ENCODE results near the gene CIITA.
"Not testable (repeated sequence)": the region's sequence is repeated elsewhere in the genome, so short reads cannot be mapped to it uniquely, and the experiment has no call there.

Gene CIITA

DNA sequence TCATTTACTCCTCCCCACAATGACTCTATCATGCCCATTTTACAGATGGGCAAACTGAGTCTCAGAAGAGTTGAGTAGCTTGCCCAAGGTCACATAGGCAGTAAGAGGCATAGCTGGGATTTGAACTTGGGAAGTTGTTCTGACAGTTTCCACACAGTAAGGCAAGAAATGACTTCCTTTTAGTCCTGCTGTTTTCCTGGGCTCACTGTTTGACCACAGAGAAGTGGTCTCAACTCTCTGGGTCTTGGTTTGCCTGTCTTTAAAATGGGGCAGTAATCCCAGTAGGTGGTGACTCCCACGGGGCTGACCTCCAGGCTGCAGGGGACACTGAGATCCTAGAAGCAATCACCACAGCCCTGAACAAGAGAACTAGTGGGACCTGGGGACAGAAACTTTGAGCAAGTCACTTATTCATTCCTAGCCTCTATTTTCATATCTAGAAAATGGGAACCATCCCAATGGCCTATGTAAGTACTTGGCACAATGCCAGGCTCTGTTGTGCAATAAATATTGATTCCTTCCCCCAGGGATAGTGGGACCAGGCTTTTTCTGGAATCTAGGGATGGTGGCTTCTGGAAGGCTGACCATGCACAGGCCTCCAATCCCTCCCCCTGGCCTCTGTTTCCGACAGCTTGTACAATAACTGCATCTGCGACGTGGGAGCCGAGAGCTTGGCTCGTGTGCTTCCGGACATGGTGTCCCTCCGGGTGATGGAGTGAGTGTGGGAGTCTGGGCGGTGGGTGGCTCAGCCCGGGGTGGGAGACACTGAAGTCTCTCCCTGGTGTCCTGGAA, 44.7 kb downstream of the CIITA start:
- DNase-seq (ENCODE audit: low spot score), result no peak

DNA sequence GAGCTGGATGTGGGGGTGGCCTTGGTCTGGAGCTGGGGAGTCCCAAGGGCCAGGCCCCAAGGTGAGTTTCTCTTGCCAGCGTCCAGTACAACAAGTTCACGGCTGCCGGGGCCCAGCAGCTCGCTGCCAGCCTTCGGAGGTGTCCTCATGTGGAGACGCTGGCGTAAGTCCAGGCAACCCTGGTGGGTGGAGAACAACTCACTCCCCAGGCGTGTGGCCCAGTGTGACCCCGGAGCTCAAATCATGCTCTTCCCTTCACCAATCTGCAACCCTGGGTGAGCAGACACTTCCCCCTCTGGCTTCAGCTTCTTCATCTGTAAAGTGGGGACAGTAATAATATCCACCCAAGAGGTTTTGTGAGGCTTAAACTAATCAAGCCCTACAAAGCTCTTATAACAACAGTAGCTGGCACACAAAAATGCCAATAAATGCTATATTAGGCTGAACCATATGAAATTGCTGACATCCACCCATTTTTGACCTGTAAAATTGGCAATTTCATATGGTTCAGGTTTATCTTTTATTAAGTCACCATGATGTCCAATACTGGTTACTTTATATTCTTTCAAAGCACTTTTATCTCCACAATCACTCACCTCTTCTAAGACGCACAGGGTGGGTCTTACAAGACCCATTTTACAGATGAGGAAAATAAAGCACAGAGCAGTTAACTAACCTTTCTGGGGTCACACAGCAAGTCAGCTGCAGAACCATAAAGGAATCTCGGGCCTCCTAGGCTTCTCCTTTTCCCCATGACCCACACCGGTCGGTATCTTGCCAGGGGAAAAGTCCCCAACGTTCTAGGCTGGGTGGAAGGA, 45.5 kb downstream of the CIITA start:
- no peak for DNase-seq (ENCODE audit: low spot score)

DNA sequence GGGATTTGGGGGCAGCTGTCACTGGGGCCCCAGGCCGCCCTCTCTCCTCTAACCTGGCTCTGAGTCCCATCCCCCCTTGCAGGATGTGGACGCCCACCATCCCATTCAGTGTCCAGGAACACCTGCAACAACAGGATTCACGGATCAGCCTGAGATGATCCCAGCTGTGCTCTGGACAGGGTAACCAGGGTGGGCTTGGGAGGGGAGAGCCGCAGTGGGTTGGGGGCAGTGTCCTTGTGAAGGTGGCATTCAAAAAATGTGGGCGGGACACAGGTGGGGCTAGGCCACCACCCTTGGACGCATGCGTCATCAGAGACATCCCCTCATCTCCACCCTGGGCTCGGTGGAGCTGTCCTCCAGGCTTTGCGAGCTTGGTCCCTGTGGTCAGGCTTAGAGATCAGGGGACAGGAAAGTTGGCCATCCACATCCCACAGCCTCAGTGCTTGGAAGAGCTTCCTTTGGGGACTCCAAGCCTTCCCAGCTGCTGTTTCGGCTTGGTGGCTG, 46.2 kb downstream of the CIITA start:
- DNase-seq (ENCODE audit: low spot score), result no peak

DNA sequence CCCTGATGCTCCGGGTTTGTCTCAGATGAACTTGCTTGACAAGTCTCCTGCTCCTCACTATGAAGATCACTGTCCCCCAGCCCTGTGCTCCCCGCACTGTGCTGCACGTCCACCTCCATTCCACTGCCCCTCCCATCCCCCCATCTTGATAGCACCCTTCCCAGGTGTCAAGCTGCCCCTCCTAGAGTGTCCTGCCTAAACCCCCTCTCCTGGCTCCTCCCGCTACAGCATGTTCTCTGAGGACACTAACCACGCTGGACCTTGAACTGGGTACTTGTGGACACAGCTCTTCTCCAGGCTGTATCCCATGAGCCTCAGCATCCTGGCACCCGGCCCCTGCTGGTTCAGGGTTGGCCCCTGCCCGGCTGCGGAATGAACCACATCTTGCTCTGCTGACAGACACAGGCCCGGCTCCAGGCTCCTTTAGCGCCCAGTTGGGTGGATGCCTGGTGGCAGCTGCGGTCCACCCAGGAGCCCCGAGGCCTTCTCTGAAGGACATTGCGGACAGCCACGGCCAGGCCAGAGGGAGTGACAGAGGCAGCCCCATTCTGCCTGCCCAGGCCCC, 46.7 kb downstream of the CIITA start:
- DNase-seq (ENCODE audit: low spot score), result peak; percentile 64

DNA sequence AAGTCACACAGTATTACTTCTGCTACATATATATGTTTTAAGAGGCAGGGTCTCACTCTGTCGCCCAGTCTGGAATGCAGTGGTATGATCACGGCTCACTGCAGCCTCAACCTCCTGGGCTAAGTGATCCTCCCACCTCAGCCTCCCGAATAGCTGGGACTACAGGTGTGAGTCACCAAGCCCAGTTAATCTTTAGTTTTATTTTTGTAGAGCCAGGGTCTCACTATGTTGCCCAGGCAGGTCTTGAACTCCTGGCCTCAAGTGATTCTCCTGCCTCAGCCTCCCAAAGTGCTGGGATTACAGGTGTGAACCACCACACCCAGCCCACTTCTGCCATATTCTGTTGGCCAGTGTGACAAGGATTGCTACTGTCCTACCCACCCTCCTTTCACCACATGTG, 48.3 kb downstream of the CIITA start:
- not testable (repeated sequence) for DNase-seq (ENCODE audit: low spot score)

DNA sequence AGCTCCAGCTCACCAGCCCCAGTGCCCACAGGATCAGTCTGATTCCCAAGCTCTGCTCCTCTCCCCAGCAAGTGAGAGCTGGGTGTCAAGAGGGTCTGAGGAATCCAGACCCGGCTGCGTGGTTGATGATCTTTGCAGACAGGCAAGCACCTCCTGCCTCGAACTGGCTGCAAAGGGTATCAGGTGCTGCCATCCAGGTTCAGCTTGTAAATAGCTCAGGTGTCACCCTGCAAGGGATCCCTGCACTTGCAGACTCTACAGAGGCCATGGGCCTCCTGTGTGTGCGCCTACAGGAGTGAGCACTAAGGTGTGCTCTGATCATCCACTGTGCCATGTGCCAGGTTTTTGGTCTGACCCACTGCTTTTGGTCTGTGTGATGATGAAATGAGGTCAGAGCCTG, 49.1 kb downstream of the CIITA start:
- DNase-seq (ENCODE audit: low spot score), result no peak

DNA sequence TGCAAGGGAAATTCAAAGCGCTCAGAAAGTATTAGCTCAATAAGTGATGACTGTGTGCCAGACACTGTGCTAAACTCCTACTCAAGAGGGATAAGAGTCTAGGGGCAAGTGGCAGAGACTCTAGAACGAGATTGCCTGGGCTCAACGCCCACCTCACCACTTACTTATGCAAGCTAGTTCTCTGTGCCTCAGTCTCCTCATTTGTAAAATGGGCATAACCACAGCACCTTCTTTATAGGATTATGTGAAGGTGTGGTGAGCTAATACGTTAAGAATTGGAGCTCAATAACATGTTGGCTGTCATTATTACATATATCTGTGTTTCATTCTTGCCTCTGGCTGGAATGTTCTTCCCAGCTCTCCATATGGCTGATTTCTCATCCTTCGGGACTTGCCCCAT, 49.9 kb downstream of the CIITA start:
- DNase-seq (ENCODE audit: low spot score), result no peak

DNA sequence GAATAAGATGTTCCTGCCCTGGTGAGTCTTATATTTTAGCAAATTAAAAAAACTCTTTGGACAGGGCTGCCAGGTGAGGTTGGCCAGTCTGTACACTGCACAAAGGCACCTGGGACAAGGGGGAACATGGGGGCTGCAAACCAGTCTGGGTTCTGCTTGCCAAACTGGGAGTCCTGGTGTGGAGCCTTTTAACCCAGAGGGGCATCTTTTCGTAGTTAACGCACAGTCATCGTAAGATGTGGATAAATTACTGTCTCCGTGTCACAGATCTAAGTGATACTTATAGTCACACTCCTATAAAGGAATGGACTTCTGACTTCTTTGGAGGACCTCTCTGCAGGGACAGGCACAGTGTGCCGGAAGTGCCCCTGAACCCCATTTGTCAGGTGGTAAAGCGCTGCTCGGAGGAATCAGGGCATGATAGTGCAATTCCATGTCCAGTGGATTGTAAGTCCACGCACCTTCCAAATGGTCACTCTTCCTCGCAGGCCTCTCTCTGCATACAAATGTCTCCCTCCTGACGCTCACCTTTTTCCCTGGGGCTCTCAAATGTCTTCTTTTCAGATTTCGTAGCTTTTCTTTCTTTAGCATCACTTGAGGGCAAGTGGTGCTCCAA, 50.6 kb downstream of the CIITA start:
- no peak for DNase-seq (ENCODE audit: low spot score)

DNA sequence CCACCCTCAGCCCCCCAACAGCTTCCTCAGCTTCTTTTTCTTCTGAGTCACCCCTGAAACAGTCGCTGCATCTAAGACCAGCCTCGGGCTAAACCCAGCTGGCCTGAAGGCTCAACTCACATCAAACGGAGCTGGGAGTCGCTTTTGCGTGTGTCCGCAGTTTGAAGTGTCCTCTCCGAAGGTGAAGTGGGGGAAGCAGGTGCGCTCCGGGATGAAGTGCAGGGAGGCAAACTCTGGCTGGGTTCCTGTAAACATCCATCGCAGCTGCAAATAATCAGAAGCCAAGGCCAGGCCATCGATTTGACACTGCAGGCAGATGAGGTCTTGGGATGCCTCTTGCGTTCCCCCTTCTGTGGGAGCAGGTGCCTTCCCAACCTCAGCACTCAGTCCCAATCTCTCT, 52.1 kb downstream of the CIITA start:
- not testable (repeated sequence) for DNase-seq (ENCODE audit: low spot score)

DNA sequence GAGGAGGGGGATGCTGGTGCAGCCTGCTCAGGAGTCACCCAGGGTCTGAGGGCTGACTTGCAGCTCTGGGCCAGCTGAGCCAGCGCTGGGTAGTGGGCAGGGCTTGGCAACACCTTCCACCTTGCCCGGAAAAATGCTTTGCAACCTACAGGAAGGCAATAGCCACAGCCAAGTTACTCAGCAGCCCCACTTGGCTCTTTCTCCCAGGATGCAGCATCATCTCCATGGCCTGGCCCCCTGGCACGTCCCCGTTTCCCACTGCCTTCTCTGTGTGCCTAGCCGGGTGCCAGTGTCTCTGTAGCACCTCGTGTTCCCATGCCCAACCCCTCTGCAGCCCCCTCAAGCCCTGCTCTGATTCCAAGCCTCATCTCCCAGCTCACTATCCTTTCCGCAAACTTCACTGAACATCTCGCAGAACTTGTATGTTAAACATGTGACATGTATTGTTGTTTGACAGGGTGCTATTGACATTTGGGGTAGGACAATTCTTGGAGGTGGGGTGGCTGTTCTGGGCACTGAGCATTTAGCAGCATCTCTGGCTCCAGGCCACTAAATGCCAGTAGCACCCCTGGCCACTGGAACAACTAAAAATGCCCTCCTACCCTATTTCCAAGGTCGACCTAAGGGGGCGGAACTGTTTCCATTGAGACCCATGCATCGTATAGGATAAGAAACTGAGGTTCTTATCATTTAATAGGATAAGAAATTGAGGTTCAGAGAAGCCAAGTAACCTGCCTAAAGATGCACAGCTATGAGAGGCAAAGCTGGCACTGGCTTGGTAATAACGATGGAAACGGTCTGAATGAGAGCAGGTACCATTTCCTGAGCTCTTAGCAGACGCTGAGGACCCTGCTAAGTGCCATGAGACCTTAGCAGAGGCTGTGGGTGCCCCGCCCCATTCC, 53.1 kb downstream of the CIITA start:
- DNase-seq (ENCODE audit: low spot score), result no peak

DNA sequence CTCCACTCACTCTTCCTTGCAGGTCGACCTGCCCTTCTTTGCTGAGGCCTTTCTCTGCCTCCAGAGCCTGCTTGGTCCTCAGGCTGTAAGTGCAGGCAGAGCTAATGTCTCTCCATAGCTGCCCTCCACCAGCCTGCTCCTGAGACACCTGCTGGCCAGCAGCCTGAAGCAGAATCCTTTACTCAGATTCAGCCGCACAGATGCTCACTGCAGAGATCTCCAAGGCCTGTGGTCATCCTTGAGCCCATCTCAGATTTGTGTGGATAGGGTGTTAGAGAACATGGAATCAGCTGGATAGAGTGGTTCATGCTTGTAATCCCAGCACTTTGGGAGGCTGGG, 53.7 kb downstream of the CIITA start:
- DNase-seq (ENCODE audit: low spot score), result no peak

DNA sequence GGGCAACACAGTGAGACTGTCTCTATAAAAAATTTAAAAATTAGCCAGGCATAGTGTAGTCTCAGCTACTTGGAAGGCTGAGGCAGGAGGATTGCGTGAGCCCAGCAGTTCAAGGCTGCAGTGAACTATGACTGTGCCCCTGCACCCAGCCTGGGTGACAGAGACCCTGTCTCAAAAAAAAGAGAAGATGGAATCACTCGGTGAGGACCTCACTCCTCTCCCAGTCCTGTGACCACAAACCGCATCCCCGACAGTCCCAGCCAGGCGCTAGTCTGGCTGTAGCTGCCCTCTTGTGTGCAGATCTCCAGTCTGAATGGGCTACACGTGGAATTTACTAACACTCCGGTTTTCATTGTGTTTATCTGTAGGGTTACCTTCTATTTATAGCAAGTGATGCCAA, 54.1 kb downstream of the CIITA start:
- no peak for DNase-seq (ENCODE audit: low spot score)

DNA sequence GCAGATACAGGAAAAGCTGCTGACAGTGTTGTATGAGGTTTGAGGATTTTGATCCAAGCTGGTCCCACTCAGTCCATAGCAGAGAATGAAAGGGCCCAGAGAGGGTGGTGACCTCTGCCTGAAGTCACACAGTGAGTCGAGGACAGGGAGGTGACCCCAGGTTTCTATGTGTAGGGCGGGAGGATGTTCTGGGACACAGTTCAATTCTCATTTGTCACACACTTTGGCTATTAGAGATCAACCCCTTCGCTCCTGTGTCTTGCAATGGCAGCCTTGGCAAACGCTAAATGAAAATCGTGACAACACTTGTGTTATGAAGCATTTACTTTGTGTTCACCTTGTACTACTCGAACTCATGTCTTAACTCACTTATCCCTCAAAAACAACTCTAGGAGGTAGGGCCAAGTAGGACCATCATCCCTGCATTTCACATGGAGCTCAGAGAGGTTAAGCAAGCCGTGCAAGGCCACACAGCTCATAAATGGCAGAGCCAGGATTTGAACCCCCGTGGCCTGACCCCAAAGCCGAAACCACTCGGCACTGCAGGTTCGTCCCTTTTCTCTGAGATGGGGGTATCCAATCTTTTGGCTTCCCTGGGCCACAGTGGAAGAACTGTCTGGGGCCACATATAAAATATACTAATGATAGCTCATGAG, 55.1 kb downstream of the CIITA start:
- DNase-seq (ENCODE audit: low spot score), result no peak

DNA sequence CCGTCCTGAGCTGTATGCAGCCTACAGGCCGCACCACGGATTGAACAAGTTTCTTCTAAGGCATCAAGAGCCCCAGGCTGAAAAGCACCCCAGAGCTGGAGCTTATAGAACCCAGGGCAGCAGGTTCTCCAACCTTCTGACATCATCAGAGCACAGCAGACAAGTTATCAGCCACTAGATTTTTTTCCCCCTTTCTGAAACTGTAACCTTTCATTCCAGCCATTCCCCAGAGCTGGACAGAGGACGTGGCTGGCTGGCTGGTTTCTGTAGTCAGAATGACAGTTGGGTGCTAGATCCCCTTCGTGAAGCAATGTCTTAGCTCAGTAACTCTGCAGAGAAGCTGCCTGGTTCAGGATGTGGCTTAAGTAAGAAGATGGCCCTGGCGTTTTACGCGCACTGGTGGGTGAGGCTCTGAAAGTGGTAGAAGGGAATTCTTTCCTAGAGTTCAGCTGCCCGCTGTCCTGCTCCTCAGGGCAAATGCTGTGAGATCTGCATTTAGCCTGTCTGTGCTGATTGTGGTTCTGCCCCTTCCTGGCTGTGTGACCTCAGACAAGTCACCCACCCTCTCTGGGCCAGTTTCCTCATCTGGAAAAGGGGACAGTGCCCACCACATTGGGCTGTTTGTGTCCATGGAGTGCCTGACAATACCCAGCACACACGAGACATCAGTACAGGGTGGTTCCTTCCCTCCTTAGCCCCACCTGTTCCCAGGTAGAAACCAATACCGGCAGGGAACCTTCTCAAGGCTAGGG, 56.1 kb downstream of the CIITA start:
- DNase-seq (ENCODE audit: low spot score), result no peak

DNA sequence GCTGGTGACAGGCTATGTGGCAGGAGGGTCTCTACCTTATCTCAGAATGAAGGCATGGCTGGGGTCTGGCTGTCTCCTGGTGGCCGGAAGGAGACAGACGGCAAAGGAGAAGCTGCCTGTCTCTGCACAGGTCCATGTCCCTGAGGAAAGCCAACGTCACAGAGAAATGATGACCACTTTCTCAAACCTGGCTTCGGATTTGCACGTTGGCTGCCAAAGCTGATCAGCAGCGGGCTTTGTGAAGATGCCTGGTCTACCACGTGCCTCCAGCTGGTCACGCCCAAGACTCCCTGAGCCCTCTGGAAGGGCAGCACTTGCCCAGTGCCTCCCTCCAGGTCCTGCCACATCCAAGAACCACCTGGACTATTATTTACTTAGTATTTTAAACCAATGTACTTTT, 56.9 kb downstream of the CIITA start:
- no peak for DNase-seq (ENCODE audit: low spot score)

DNA sequence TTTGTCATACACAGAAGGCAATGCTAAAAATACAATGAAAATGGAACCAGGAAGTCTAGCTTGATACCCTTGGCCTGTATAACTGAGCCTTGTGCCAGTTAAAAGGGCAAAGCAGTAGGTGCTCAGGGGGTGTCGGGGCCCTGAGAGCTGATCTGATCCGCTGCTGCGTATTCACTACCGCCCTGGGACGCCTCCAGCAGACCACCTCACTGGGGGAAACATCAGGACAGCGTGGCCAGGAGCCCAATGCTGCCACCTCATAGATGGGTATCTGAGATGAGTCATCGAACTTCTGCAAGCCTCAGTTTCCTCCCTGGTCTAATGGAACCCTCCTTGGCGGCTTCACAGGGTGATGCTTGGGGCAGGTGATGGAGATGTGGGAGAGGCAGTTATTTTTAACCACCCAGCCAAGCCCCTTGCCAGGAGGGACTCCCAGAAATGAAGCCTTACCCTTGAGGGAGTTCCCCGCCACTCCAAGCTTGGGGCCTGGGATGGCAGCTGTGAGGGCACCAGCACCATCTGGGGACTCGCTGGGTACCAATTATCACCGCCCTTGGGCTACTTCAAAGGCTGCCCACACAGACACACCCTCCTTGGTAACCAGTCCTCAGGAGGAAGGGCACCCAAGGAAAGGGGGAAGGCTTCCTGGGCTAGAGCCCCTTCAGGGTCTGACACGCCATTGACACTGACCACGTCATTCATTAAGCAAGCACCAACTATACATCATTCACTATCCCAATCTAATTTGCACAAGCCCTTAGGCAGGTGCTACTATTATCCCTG, 57.5 kb downstream of the CIITA start:
- DNase-seq (ENCODE audit: low spot score), result no peak

DNA sequence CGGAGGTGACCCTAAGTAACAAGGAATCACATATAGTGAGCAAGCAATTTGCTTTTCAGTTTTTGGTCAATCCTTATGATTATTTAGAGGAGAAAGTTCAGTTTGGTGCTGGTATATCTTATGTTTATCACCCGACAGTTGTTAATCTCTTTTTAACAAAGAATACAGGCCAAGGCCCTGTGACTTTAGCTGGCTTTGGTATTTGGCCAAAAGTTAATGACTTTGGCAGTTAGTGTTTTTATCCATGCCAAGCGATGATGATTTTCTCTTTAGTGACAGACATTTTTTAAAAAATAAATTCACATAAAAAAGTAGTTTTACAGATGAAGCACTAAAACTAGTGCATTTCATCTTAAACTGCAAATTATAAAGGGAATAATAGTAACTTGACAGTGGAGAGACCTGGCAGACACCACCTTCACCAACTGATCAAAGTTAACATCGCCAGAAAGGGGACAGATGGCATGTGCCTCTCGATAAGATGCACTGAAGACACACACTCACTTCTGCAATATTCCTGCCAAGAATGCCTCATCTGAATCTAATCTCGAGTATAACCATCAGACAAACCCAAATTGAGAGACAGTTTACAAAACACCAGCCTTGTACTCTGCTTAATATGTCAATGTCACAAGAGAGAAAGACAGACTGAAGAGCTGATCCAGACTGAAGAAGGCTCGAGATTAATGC, 58.4 kb downstream of the CIITA start:
- DNase-seq (ENCODE audit: low spot score), result no peak

DNA sequence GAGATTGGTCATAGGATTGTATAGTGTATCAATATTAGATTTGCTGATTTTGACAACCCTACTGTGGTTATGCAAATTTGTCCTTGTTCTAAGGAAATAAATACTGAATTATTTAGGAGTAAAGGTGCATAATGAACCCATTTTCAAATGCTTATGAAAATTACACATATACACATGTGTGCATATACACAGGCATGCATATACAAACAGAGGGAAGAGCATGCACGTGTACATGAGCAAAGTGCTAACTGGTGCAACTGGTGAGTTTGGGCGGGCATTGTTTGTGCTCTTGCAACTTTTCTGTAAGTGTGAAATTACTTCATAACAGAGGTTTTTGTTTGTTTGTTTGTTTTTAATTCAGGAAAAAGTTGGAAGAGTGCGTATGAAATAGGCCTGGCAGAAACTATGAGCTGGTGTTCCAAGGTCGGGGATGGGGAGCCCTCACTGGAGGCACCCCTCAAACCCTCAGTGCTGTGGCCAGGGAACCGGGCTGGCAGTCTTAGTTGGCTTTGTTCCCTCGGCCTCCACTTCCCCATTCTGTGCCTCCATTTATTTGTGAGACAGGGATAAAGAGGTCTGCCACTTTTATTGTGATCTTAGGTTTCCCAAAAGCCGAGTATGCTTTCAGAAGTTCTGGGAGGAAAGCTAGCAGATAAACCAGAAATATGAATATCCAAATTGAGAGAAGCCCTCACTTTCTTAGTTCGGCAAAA, 59.4 kb downstream of the CIITA start:
- DNase-seq (ENCODE audit: low spot score), result no peak
